A549 (cell line): Measurements from ENCODE around the gene PNPO. TPM values are rescaled to one million over a fixed set of nuclear protein-coding genes. Genes with fewer than 3 reads are reported as not detected.

ENCODE experiments used
- ATAC-seq, 2 experiments: fragments of 200-7000 bp in 1 of 2; fragments of >200 bp in 1 of 2; cut with Nextera tagmentation in 1 of 2; cut with Tn5 transposase in 1 of 2; 3 replicates each; pipeline versions ENCODE4 v1.8.0 to v1.9.1; 2018 to 2020; ENCODE audit warnings: mild to moderate bottlenecking in 1 of 2, moderate library complexity in 1 of 2
- CTCF ChIA-PET: fragments of 300-600 bp; sonication (Branson Sonifier 250); formaldehyde crosslinking; extraction: SDS; loops from one replicate; lab custom pipeline; 2021; ENCODE audit warnings: antibody characterized with exemption, inconsistent platforms; lab: Yijun Ruan, JAX
- POLR2A ChIA-PET: fragments of 350-600 bp; formaldehyde crosslinking; extraction: SDS; loops from one replicate; lab custom pipeline; 2021; ENCODE audit warnings: antibody characterized with exemption, inconsistent platforms; lab: Yijun Ruan, JAX
- DNase-seq, 2 experiments: peaks; one replicate each; pipeline versions ENCODE4 v3.0.0 to v3.0.0-alpha.2; 2011 to 2016; ENCODE audit warnings: low read depth in 1 of 2, low spot score in 1 of 2
- FAIRE-seq: peaks from 2 replicates; lab custom pipeline; 2011; peaks lifted over from hg19 to GRCh38; lab: Jason Lieb, UNC
- H3K27ac ChIP-seq, 2 experiments: fragments of >200 bp; sonication (Bioruptor Twin); formaldehyde crosslinking; 3 replicates each; pipeline ENCODE4 v1.5.1; 2016 to 2017
- H3K4me1 ChIP-seq: fragments of >200 bp; sonication (Bioruptor Twin); formaldehyde crosslinking; 3 replicates; pipeline ENCODE4 v1.6.1; 2016
- H3K4me2 ChIP-seq: fragments of >200 bp; sonication (Bioruptor Twin); formaldehyde crosslinking; 3 replicates; pipeline ENCODE4 v1.6.1; 2016
- H3K4me3 ChIP-seq: fragments of >200 bp; sonication (Bioruptor Twin); formaldehyde crosslinking; 3 replicates; pipeline ENCODE4 v1.5.1; 2016
- H3K9me3 ChIP-seq: fragments of >200 bp; sonication (Bioruptor Twin); formaldehyde crosslinking; 3 replicates; pipeline ENCODE4 v1.6.1; 2016
- BHLHE40 ChIP-seq: IDR thresholded peaks from 2 replicates; pipeline ENCODE4 v1.6.1; 2012; ENCODE audit warnings: low read depth, low read length, inconsistent platforms
- CHD2 ChIP-seq: fragments of 150-350 bp; IDR thresholded peaks from 2 replicates; pipeline ENCODE4 v1.6.1; 2014; ENCODE audit warnings: low read length; ENCODE audit not compliant: partially characterized antibody
- EHF ChIP-seq: fragments of 250-450 bp; sonication (Bioruptor Pico); IDR thresholded peaks from 2 replicates; pipeline ENCODE4 v1.5.0; 2020; ENCODE audit warnings: mild to moderate bottlenecking
- FOSB ChIP-seq: fragments of 250-450 bp; sonication (Bioruptor Pico); IDR thresholded peaks from 2 replicates; pipeline ENCODE4 v1.5.0; 2020; ENCODE audit warnings: mild to moderate bottlenecking, moderate library complexity
- GATA3 ChIP-seq: IDR thresholded peaks from 2 replicates; pipeline ENCODE4 v1.6.1; 2012; ENCODE audit warnings: borderline replicate concordance
- HOXA7 ChIP-seq: fragments of 250-450 bp; sonication (Bioruptor Pico); IDR thresholded peaks from 2 replicates; pipeline ENCODE4 v1.5.0; 2020; ENCODE audit warnings: mild to moderate bottlenecking, moderate library complexity
- JUN ChIP-seq, 2 experiments: fragments of >200 bp; sonication (Bioruptor Twin); formaldehyde crosslinking; IDR thresholded peaks; 2 replicates in 1 of 2; 3 replicates in 1 of 2; pipeline ENCODE4 v1.6.1; 2016 to 2017
- JUNB ChIP-seq: fragments of >200 bp; sonication (Bioruptor Twin); formaldehyde crosslinking; IDR thresholded peaks from 2 replicates; pipeline ENCODE4 v1.6.1; 2016
- KDM1A ChIP-seq: fragments of 200-600 bp; sonication (generic); IDR thresholded peaks from 2 replicates; pipeline ENCODE4 v1.6.1; 2016; ENCODE audit warnings: low read depth, mild to moderate bottlenecking
- KDM5A ChIP-seq: fragments of 200-600 bp; sonication (generic); IDR thresholded peaks from 2 replicates; pipeline ENCODE4 v1.6.1; 2016; ENCODE audit warnings: antibody characterized with exemption, mild to moderate bottlenecking
- MAZ ChIP-seq: fragments of 150-350 bp; IDR thresholded peaks from 2 replicates; pipeline ENCODE4 v1.6.1; 2014; ENCODE audit warnings: antibody characterized with exemption, low read depth, low read length, borderline replicate concordance
- MYC ChIP-seq: IDR thresholded peaks from 2 replicates; pipeline ENCODE4 v1.6.1; 2012; ENCODE audit warnings: mild to moderate bottlenecking, inconsistent platforms, low read length, improper control_type of control experiment, borderline replicate concordance
- NFE2L2 ChIP-seq: fragments of 150-350 bp; conservative IDR thresholded peaks from 2 replicates; pipeline ENCODE4 v1.6.1; 2014; ENCODE audit warnings: low read length
- POLR2A ChIP-seq: IDR thresholded peaks from 2 replicates; pipeline ENCODE4 v1.6.1; 2012; ENCODE audit warnings: mild to moderate bottlenecking, low read length
- RARB ChIP-seq: fragments of 250-450 bp; sonication (Bioruptor Pico); IDR thresholded peaks from 2 replicates; pipeline ENCODE4 v1.8.0; 2021; ENCODE audit warnings: mild to moderate bottlenecking, moderate library complexity
- SMC3 ChIP-seq: fragments of >200 bp; sonication (Bioruptor Twin); formaldehyde crosslinking; IDR thresholded peaks from 3 replicates; pipeline ENCODE4 v1.6.1; 2018; ENCODE audit warnings: inconsistent platforms
- TP53 ChIP-seq: fragments of 250-450 bp; sonication (Bioruptor Pico); IDR thresholded peaks from 2 replicates; pipeline ENCODE4 v1.5.0; 2021; ENCODE audit warnings: mild to moderate bottlenecking, moderate library complexity
- ZC3H11A ChIP-seq: fragments of 450-650 bp; IDR thresholded peaks from 2 replicates; pipeline ENCODE4 v1.6.1; 2014; ENCODE audit warnings: antibody characterized with exemption, mild to moderate bottlenecking
- ZFP36 ChIP-seq: fragments of 450-650 bp; IDR thresholded peaks from 2 replicates; pipeline ENCODE4 v1.6.1; 2014; ENCODE audit warnings: borderline replicate concordance; ENCODE audit not compliant: partially characterized antibody
- WGBS: methylation state at CpG from one replicate; pipeline ENCODE4 v1.1.6; 2017; ENCODE audit errors: missing lambda C conversion rate; 5-methylcytosine and 5-hydroxymethylcytosine counted together
- polyA plus RNA-seq, 4 experiments: library from polyadenylated mRNA; depleted of rRNA in 3 of 4; stranded (reverse); fragments of >200 nt; fragmentation: RNase III in 1 of 4; extraction: RNeasy Plus Mini Kit Qiagen cat#74134 plus additional on column Dnase treatment in 1 of 4; gene quantifications; 2 replicates in 3 of 4; 3 replicates in 1 of 4; pipeline ENCODE4 v1.2.3, GENCODE V29; 2011 to 2017
- TF ChIP-seq, protein P1 (sequence below): fragments of >200 bp; sonication (Bioruptor Twin); formaldehyde crosslinking; IDR thresholded peaks from 3 replicates; pipeline ENCODE4 v1.6.1; 2016
- TF ChIP-seq, protein P2 (sequence below): fragments of 150-350 bp; IDR thresholded peaks from 2 replicates; pipeline ENCODE4 v1.6.1; 2014; ENCODE audit warnings: low read depth, mild to moderate bottlenecking, low read length
- TF ChIP-seq, protein P3 (sequence below): fragments of 450-650 bp; IDR thresholded peaks from 2 replicates; pipeline ENCODE4 v1.6.1; 2014; ENCODE audit warnings: antibody characterized with exemption
- TF ChIP-seq, protein P4 (sequence below): fragments of 200-600 bp; sonication (generic); IDR thresholded peaks from 2 replicates; pipeline ENCODE4 v1.6.1; 2016; ENCODE audit warnings: antibody characterized with exemption, mild to moderate bottlenecking, moderate library complexity

PNPO gene
- polyA plus RNA-seq, 2 of the 4 experiments (the other 2 are of a cell fraction): 29.5 to 40.8 TPM

DNA sequence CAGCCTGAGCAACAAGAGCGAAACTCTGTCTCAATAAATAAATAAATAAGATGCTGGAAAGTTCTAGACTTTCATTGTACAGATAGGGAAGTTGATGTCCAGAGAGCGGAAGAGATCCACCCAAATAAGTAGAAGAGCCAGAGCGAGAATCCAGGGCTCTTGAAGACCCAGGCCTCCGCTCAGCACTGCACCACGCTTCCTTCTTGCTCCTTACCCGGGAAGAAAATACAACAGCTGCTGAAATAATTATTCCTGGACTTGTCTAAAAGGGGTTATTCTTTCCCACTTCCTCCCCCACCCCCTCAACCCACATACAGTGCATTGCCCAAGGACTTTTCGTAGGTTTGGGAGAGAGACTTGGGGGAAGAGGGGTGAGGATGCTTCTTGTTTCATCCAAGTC, 56.2 kb downstream of the PNPO start (continued):
- TF ChIP-seq, protein P1, sequence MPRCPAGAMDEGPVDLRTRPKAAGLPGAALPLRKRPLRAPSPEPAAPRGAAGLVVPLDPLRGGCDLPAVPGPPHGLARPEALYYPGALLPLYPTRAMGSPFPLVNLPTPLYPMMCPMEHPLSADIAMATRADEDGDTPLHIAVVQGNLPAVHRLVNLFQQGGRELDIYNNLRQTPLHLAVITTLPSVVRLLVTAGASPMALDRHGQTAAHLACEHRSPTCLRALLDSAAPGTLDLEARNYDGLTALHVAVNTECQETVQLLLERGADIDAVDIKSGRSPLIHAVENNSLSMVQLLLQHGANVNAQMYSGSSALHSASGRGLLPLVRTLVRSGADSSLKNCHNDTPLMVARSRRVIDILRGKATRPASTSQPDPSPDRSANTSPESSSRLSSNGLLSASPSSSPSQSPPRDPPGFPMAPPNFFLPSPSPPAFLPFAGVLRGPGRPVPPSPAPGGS: no peak
- TF ChIP-seq, protein P2, sequence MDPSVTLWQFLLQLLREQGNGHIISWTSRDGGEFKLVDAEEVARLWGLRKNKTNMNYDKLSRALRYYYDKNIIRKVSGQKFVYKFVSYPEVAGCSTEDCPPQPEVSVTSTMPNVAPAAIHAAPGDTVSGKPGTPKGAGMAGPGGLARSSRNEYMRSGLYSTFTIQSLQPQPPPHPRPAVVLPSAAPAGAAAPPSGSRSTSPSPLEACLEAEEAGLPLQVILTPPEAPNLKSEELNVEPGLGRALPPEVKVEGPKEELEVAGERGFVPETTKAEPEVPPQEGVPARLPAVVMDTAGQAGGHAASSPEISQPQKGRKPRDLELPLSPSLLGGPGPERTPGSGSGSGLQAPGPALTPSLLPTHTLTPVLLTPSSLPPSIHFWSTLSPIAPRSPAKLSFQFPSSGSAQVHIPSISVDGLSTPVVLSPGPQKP: no peak
- no peak for TF ChIP-seq TP53 (CRISPR knock-in tag)

DNA sequence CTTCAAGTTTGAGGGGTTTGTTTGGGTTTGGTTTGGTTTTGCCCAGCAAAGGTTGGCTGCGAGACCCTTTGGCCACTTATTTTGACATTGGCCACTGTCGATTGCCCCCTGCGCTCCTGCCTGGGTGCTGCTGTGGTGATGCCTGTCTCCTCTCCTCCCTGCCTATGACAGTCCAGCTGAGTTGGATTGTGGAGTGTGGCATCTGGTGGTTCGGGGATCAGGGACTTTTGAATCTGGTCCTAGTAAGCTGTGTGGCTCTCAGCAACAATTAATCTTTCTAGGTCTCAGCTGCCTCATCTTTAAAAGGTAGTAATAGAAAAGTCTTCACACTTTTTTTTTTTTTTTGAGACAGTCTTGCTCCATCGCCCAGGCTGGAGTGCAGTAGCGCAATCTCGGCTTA, 56.7 kb downstream of the PNPO start:
- H3K4me3 ChIP-seq: no peak overlapping the region
- no peaks in the 10 kb centered on the region for H3K9me3 ChIP-seq
- DNase-seq (no peak), FAIRE-seq (no peak), ATAC-seq (no peak)
- ChIA-PET POLR2A (no interaction called here), CTCF (interaction anchor here (1.3 to 15.9 kb wide), 7 partner anchors 8 to 49 kb away, joined by 6 to 174 read pairs (median 23); partner anchors contain the start of gene CDK5RAP3)
- TF ChIP-seq MAZ: no peak
- TF ChIP-seq JUNB: no peak
- TF ChIP-seq, protein P3, sequence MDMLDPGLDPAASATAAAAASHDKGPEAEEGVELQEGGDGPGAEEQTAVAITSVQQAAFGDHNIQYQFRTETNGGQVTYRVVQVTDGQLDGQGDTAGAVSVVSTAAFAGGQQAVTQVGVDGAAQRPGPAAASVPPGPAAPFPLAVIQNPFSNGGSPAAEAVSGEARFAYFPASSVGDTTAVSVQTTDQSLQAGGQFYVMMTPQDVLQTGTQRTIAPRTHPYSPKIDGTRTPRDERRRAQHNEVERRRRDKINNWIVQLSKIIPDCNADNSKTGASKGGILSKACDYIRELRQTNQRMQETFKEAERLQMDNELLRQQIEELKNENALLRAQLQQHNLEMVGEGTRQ: no peak
- TF ChIP-seq POLR2A: no peak
- TF ChIP-seq JUN (IDR thresholded peaks at IDR 0.05): no peak
- TF ChIP-seq, protein P4, sequence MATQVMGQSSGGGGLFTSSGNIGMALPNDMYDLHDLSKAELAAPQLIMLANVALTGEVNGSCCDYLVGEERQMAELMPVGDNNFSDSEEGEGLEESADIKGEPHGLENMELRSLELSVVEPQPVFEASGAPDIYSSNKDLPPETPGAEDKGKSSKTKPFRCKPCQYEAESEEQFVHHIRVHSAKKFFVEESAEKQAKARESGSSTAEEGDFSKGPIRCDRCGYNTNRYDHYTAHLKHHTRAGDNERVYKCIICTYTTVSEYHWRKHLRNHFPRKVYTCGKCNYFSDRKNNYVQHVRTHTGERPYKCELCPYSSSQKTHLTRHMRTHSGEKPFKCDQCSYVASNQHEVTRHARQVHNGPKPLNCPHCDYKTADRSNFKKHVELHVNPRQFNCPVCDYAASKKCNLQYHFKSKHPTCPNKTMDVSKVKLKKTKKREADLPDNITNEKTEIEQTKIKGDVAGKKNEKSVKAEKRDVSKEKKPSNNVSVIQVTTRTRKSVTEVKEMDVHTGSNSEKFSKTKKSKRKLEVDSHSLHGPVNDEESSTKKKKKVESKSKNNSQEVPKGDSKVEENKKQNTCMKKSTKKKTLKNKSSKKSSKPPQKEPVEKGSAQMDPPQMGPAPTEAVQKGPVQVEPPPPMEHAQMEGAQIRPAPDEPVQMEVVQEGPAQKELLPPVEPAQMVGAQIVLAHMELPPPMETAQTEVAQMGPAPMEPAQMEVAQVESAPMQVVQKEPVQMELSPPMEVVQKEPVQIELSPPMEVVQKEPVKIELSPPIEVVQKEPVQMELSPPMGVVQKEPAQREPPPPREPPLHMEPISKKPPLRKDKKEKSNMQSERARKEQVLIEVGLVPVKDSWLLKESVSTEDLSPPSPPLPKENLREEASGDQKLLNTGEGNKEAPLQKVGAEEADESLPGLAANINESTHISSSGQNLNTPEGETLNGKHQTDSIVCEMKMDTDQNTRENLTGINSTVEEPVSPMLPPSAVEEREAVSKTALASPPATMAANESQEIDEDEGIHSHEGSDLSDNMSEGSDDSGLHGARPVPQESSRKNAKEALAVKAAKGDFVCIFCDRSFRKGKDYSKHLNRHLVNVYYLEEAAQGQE: no peak
- no peak for TF ChIP-seq ZFP36
- TF ChIP-seq BHLHE40: no peak
- no peak for TF ChIP-seq ZC3H11A
- no peak for TF ChIP-seq FOSB (CRISPR knock-in tag)
- no peak for TF ChIP-seq RARB
- TF ChIP-seq EHF (CRISPR knock-in tag): no peak
- no peak for TF ChIP-seq CHD2
- TF ChIP-seq GATA3: no peak
- no peak for TF ChIP-seq NFE2L2
- no peak for TF ChIP-seq KDM1A
- no peak for TF ChIP-seq SMC3
- no peak for TF ChIP-seq HOXA7 (CRISPR knock-in tag)
- TF ChIP-seq MYC: no peak
- TF ChIP-seq KDM5A: no peak
- 81% methylated on average over 7 of the region's 7 CpGs for WGBS
- no peak overlapping the region for H3K27ac ChIP-seq
- no peak overlapping the region for H3K4me2 ChIP-seq
- H3K4me1 ChIP-seq: peaks cover 11% of the 10 kb centered on the region

Other genes with a start within 250 kb of the PNPO start
- 3.3 and 3.4 TPM in 2 replicates for gene TBKBP1, start 247.4 kb upstream of the PNPO start, polyA plus RNA-seq (2011; rRNA removed)
- 7.1 to 9.5 TPM (median 9.3 TPM) in 3 replicates for gene TBKBP1, start 247.4 kb upstream of the PNPO start, polyA plus RNA-seq (2017; fragmentation: RNase III; extraction: RNeasy Plus Mini Kit Qiagen cat#74134 plus additional on column Dnase treatment)
- gene TBX21, start 208.3 kb upstream of the PNPO start, polyA plus RNA-seq (2011; rRNA removed): 0.03 TPM in 1 of 2 replicates, not detected in the other
- gene TBX21, start 208.3 kb upstream of the PNPO start, polyA plus RNA-seq (2017; fragmentation: RNase III; extraction: RNeasy Plus Mini Kit Qiagen cat#74134 plus additional on column Dnase treatment): 0.04 TPM in 1 of 3 replicates, not detected in the others
- 7.0 and 7.1 TPM in 2 replicates for gene OSBPL7, start 119.8 kb upstream of the PNPO start, polyA plus RNA-seq (2011; rRNA removed)
- gene OSBPL7, start 119.8 kb upstream of the PNPO start, polyA plus RNA-seq (2017; fragmentation: RNase III; extraction: RNeasy Plus Mini Kit Qiagen cat#74134 plus additional on column Dnase treatment): 11.4 to 16.9 TPM (median 15.4 TPM) in 3 replicates
- 97.7 and 103 TPM in 2 replicates for gene MRPL10, start 110.0 kb upstream of the PNPO start, polyA plus RNA-seq (2011; rRNA removed)
- gene MRPL10, start 110.0 kb upstream of the PNPO start, polyA plus RNA-seq (2017; fragmentation: RNase III; extraction: RNeasy Plus Mini Kit Qiagen cat#74134 plus additional on column Dnase treatment): 56.8 to 62.8 TPM (median 62.0 TPM) in 3 replicates
- gene LRRC46, start 109.9 kb upstream of the PNPO start, polyA plus RNA-seq (2011; rRNA removed): 1.7 and 2.7 TPM in 2 replicates
- gene LRRC46, start 109.9 kb upstream of the PNPO start, polyA plus RNA-seq (2017; fragmentation: RNase III; extraction: RNeasy Plus Mini Kit Qiagen cat#74134 plus additional on column Dnase treatment): 2.3 to 3.0 TPM (median 2.5 TPM) in 3 replicates
- gene SCRN2, start 100.3 kb upstream of the PNPO start, polyA plus RNA-seq (2011; rRNA removed): 20.7 and 25.8 TPM in 2 replicates
- gene SCRN2, start 100.3 kb upstream of the PNPO start, polyA plus RNA-seq (2017; fragmentation: RNase III; extraction: RNeasy Plus Mini Kit Qiagen cat#74134 plus additional on column Dnase treatment): 37.3 to 47.7 TPM (median 43.7 TPM) in 3 replicates
- 0.61 and 0.67 TPM in 2 replicates for gene SP6, start 90.4 kb upstream of the PNPO start, polyA plus RNA-seq (2011; rRNA removed)
- 2.0 to 2.3 TPM (median 2.1 TPM) in 3 replicates for gene SP6, start 90.4 kb upstream of the PNPO start, polyA plus RNA-seq (2017; fragmentation: RNase III; extraction: RNeasy Plus Mini Kit Qiagen cat#74134 plus additional on column Dnase treatment)
- gene SP2, start 45.3 kb upstream of the PNPO start, polyA plus RNA-seq (2011; rRNA removed): 6.2 and 8.0 TPM in 2 replicates
- 10.5 to 13.4 TPM (median 11.6 TPM) in 3 replicates for gene SP2, start 45.3 kb upstream of the PNPO start, polyA plus RNA-seq (2017; fragmentation: RNase III; extraction: RNeasy Plus Mini Kit Qiagen cat#74134 plus additional on column Dnase treatment)
- 2.2 and 3.7 TPM in 2 replicates for gene PRR15L, start 16.3 kb downstream of the PNPO start, polyA plus RNA-seq (2011; rRNA removed)
- gene PRR15L, start 16.3 kb downstream of the PNPO start, polyA plus RNA-seq (2017; fragmentation: RNase III; extraction: RNeasy Plus Mini Kit Qiagen cat#74134 plus additional on column Dnase treatment): 0.88 to 1.6 TPM (median 1.1 TPM) in 3 replicates
- 124 and 179 TPM in 2 replicates for gene CDK5RAP3, start 29.5 kb downstream of the PNPO start, polyA plus RNA-seq (2011; rRNA removed)
- 135 to 165 TPM (median 164 TPM) in 3 replicates for gene CDK5RAP3, start 29.5 kb downstream of the PNPO start, polyA plus RNA-seq (2017; fragmentation: RNase III; extraction: RNeasy Plus Mini Kit Qiagen cat#74134 plus additional on column Dnase treatment)
- 19.1 and 19.3 TPM in 2 replicates for gene COPZ2, start 96.2 kb downstream of the PNPO start, polyA plus RNA-seq (2011; rRNA removed)
- 10.6 to 11.0 TPM (median 10.9 TPM) in 3 replicates for gene COPZ2, start 96.2 kb downstream of the PNPO start, polyA plus RNA-seq (2017; fragmentation: RNase III; extraction: RNeasy Plus Mini Kit Qiagen cat#74134 plus additional on column Dnase treatment)
- gene NFE2L1, start 106.8 kb downstream of the PNPO start, polyA plus RNA-seq (2011; rRNA removed): 241 and 283 TPM in 2 replicates
- 104 to 111 TPM (median 108 TPM) in 3 replicates for gene NFE2L1, start 106.8 kb downstream of the PNPO start, polyA plus RNA-seq (2017; fragmentation: RNase III; extraction: RNeasy Plus Mini Kit Qiagen cat#74134 plus additional on column Dnase treatment)
- 69.6 and 84.4 TPM in 2 replicates for gene CBX1, start 159.9 kb downstream of the PNPO start, polyA plus RNA-seq (2011; rRNA removed)
- gene CBX1, start 159.9 kb downstream of the PNPO start, polyA plus RNA-seq (2017; fragmentation: RNase III; extraction: RNeasy Plus Mini Kit Qiagen cat#74134 plus additional on column Dnase treatment): 155 to 173 TPM (median 170 TPM) in 3 replicates
- 28.4 and 30.9 TPM in 2 replicates for gene SNX11, start 166.2 kb downstream of the PNPO start, polyA plus RNA-seq (2011; rRNA removed)
- 22.2 to 23.5 TPM (median 22.3 TPM) in 3 replicates for gene SNX11, start 166.2 kb downstream of the PNPO start, polyA plus RNA-seq (2017; fragmentation: RNase III; extraction: RNeasy Plus Mini Kit Qiagen cat#74134 plus additional on column Dnase treatment)